Activated CD8-positive, alpha-beta T cell treated with anti-CD3 and anti-CD28 coated beads, Interleukin-2, amount 10 ng/mL, durations not matched to agents 7 days and 5 days (primary cell): ENCODE measurements around the gene CMTM6. TPM values are rescaled to one million over a fixed set of nuclear protein-coding genes. Genes with fewer than 3 reads are reported as not detected.
"Not testable (repeated sequence)": the region's sequence is repeated elsewhere in the genome, so short reads cannot be mapped to it uniquely, and the experiment has no call there.

Source experiments
- ATAC-seq: fragments of 150-1000 bp; cut with Tn5 transposase; one replicate; pipeline ENCODE4 v1.10.0; 2021; ENCODE audit warnings: moderate library complexity
- CTCF ChIA-PET: fragments of 350-600 bp; sonication (Branson Sonifier 250); formaldehyde crosslinking; loops from one replicate; lab custom pipeline; 2021; ENCODE audit warnings: antibody characterized with exemption; lab: Charles Lee
- POLR2A ChIA-PET: fragments of 350-600 bp; sonication (Branson Sonifier 250); formaldehyde crosslinking; loops from one replicate; lab custom pipeline; 2021; ENCODE audit warnings: antibody characterized with exemption; lab: Charles Lee
- DNase-seq: peaks from one replicate; pipeline ENCODE4 v3.0.0-alpha.2; 2020
- H3K27ac Mint-ChIP-seq: one replicate; pipeline ENCODE4 v1.8.0; 2021; ENCODE audit warnings: mild to moderate bottlenecking, mixed read lengths
- H3K27me3 Mint-ChIP-seq: one replicate; pipeline ENCODE4 v1.8.0; 2021; ENCODE audit warnings: low read depth, mixed read lengths
- H3K36me3 Mint-ChIP-seq: one replicate; pipeline ENCODE4 v1.8.0; 2021; ENCODE audit warnings: low read depth, mixed read lengths
- H3K4me1 Mint-ChIP-seq: one replicate; pipeline ENCODE4 v1.8.0; 2021; ENCODE audit warnings: low read depth, mixed read lengths
- H3K4me3 Mint-ChIP-seq: one replicate; pipeline ENCODE4 v1.8.0; 2021; ENCODE audit warnings: mild to moderate bottlenecking, mixed read lengths
- H3K9me3 Mint-ChIP-seq: one replicate; pipeline ENCODE4 v1.8.0; 2022; ENCODE audit warnings: mixed read lengths; ENCODE audit not compliant: insufficient read depth
- total RNA-seq, 2 experiments: library from RNA; stranded (reverse); gene quantifications; one replicate each; pipeline ENCODE4 v1.2.3, GENCODE V29; 2021

CMTM6 gene
- total RNA-seq, 2 experiments from 2014 or later = 49.1 to 51.5 TPM

DNA sequence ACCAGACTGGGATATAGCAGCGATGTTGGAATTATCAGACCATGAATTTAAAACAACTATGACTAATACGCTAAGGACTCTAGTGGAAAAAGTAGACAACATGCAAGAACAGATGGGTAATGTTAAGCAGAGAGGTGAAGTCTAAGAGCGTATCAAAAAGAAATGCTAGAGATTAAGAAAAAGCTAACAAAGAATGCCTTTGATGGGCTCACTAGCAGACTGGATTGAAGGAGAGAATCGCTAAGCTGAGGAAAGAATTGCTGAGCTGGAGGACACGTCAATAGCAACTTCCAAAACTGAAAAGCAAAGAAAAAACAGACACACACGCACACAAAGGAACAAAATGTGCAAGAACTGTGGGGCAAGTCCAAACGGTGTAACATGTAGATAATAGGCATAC, 20.0 kb upstream of the CMTM6 start:
- H3K9me3 Mint-ChIP-seq = no peaks in the 10 kb centered on the region
- H3K4me1 Mint-ChIP-seq = no peaks in the 10 kb centered on the region
- DNase-seq (no peak), ATAC-seq (no peak)
- CTCF ChIA-PET = interaction anchor here (1.3 kb wide), 1 partner anchor 13 kb away, joined by 3 read pairs; no protein-coding TSS in a partner anchor
- no peaks in the 10 kb centered on the region for H3K27me3 Mint-ChIP-seq
- POLR2A ChIA-PET = no interaction called here
- no peak overlapping the region for H3K4me3 Mint-ChIP-seq
- peaks cover 32% of the 10 kb centered on the region for H3K36me3 Mint-ChIP-seq
- H3K27ac Mint-ChIP-seq = no peak overlapping the region

DNA sequence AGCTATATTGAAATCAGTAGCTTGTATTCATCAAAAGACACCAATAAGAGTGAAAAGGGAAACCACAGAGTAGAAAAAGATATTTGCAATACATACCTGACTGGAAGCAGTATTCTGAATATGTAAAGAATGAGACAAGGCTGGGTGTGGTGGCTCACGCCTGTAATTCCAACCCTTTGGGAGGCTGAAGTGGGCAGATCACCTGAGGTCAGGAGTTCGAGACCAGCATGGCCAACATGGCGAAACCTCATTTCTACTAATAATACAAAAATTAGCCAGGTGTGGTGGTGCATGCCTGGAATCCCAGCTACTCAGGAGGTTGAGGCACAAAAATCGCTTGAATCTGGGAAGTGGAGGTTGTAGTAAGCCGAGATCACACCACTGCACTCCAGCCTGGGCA, 16.3 kb upstream of the CMTM6 start:
- H3K4me1 Mint-ChIP-seq, H3K4me3 Mint-ChIP-seq, H3K9me3 Mint-ChIP-seq, H3K27me3 Mint-ChIP-seq, CTCF ChIA-PET, DNase-seq, POLR2A ChIA-PET, H3K27ac Mint-ChIP-seq, ATAC-seq: not testable (repeated sequence)
- peaks cover 17% of the 10 kb centered on the region for H3K36me3 Mint-ChIP-seq

DNA sequence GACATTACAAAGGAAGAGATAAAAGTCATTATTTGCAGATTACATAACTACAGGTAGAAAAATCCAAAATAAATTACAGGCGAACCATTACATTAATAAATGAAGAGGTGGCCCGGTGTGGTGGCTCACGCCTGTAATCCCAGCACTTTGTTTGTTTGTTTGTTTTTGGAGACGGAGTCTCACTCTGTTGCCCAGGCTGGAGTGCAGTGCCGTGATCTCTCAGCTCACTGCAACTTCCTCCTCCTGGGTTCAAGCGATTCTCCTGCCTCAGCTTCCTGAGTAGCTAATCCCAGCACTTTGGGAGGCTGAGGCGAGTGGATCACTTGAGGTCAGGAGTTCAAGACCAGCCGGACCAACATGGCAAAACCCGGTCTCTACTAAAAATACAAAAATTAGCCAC, 14.1 kb upstream of the CMTM6 start:
- H3K27me3 Mint-ChIP-seq, CTCF ChIA-PET, H3K27ac Mint-ChIP-seq, H3K36me3 Mint-ChIP-seq, DNase-seq, ATAC-seq, H3K4me3 Mint-ChIP-seq, H3K9me3 Mint-ChIP-seq, H3K4me1 Mint-ChIP-seq, POLR2A ChIA-PET: not testable (repeated sequence)

DNA sequence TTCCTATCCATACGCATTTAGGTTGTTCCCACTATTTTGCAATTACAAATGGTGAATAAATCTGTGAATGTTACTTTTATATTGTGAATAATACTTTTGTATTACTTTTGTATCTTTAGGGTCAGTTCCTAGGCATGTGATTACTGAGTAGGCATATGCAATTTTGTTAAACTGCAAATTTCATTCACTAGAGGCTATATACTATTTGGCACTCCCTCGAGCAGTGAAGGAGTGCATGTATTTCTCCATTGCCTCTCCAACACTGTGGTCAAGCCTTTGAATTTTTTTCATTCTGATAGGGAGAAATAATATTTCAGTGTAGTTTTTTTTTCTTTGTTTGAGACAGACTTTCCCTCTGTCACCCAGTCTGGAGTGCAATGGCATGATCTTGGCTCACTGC, 8.4 kb upstream of the CMTM6 start:
- H3K4me1 Mint-ChIP-seq = no peaks in the 10 kb centered on the region
- H3K9me3 Mint-ChIP-seq = no peaks in the 10 kb centered on the region
- no peak overlapping the region for H3K4me3 Mint-ChIP-seq
- ChIA-PET CTCF (interaction anchor here (0.7 to 2.7 kb wide), 6 partner anchors 9 to 182 kb away, joined by 3 to 12 read pairs (median 7); partner anchors contain the start of gene CMTM6), POLR2A (no interaction called here)
- DNase-seq = no peak
- H3K36me3 Mint-ChIP-seq = no peaks in the 10 kb centered on the region
- no peak for ATAC-seq
- no peak overlapping the region for H3K27ac Mint-ChIP-seq
- H3K27me3 Mint-ChIP-seq = no peaks in the 10 kb centered on the region

DNA sequence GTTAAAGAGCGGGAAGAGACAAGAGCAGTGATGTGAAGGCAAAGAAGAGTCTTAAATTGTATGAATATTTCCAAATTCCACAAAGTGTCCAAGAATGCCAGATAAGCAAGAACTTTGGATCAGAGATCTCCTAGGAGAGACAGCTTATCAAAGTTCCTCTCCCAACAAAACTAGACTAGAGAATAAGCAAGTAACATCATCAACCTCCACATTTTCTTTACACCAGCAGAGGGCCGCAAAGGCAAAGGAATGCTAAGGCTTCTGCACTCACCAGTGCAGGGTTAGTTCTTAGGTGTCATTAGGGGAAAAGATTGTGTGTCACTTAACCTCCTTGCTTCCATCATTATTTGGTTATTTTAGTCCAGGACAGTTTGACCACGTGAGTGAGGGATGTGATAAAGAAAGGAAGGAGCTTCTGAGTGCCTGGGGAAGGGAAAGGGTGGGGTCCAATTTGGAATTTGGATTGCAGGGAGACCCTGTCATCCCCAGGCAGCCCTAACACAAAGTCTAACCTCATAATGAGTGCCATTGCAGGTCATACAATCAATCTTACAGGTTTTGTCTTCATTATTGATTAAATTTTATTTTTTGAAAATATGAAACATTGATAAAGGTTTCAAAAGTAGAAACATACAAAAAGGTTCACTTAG, 7.5 kb upstream of the CMTM6 start:
- Mint-ChIP-seq H3K27me3 (peaks cover under 1% of the 10 kb centered on the region), H3K4me3 (no peak overlapping the region), H3K9me3 (no peaks in the 10 kb centered on the region), H3K4me1 (no peaks in the 10 kb centered on the region), H3K36me3 (no peaks in the 10 kb centered on the region), H3K27ac (no peak overlapping the region)
- CTCF ChIA-PET = interaction anchor here (0.6 to 2.7 kb wide), 17 partner anchors 8 to 224 kb away, joined by 3 to 12 read pairs (median 3); partner anchors contain the start of gene CMTM6
- DNase-seq (peak; percentile 77), ATAC-seq (peak; percentile 92)
- POLR2A ChIA-PET = interaction anchor here (0.6 kb wide), 1 partner anchor 9 kb away, joined by 3 read pairs; no protein-coding TSS in a partner anchor

DNA sequence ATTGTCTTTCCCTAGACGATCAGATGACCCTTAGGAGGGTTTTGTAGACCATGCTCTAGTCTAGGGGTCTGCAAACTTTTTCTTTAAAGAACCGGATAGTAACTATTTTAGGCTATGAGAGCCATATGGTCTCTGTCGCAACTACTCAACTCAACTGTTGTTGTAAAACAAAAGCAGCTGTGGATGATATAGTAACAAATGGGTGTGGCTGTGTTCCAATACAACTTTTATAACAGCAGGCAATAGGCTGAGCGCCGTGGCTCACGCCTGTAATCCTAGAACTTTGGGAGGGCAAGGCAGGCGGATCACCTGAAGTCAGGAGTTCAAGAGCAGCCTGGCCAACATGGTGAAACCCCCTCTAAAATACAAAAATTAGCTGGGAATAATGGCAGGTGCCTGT, 6.1 kb upstream of the CMTM6 start:
- H3K27ac Mint-ChIP-seq = no peak overlapping the region
- H3K9me3 Mint-ChIP-seq = no peaks in the 10 kb centered on the region
- no peak overlapping the region for H3K4me3 Mint-ChIP-seq
- H3K36me3 Mint-ChIP-seq = no peaks in the 10 kb centered on the region
- no peak for ATAC-seq
- ChIA-PET POLR2A (no interaction called here), CTCF (no interaction called here)
- peaks cover 4% of the 10 kb centered on the region for H3K27me3 Mint-ChIP-seq
- no peak for DNase-seq
- no peaks in the 10 kb centered on the region for H3K4me1 Mint-ChIP-seq

DNA sequence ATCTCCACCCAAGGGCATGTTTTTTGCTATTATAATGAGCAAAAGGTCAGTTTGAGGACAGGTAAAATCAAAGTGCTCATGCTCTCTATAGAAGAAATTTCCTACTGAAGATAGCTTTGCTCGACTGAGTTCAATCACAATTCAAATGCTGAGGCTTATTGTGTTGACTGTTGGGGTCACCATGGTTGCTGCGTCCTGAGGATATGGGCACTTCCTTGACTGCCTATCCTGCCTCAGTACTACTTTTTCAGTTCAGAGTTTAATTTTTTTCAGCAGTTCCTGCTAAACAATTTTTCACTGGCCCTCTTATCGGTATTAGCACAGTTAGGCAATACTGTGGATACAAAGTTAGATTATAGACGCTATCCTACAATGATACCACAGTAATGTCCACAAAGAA, 3.8 kb upstream of the CMTM6 start:
- Mint-ChIP-seq H3K27ac (no peak overlapping the region), H3K9me3 (no peaks in the 10 kb centered on the region), H3K36me3 (peaks cover 3% of the 10 kb centered on the region), H3K4me1 (peaks cover 12% of the 10 kb centered on the region), H3K4me3 (no peak overlapping the region), H3K27me3 (peaks cover 4% of the 10 kb centered on the region)
- POLR2A ChIA-PET = interaction anchor here (0.6 kb wide), 1 partner anchor 139 kb away, joined by 3 read pairs; no protein-coding TSS in a partner anchor
- CTCF ChIA-PET = interaction anchor here (1.2 to 1.4 kb wide), 2 partner anchors 8 to 159 kb away, joined by 3 read pairs; no protein-coding TSS in a partner anchor
- ATAC-seq (no peak), DNase-seq (no peak)

DNA sequence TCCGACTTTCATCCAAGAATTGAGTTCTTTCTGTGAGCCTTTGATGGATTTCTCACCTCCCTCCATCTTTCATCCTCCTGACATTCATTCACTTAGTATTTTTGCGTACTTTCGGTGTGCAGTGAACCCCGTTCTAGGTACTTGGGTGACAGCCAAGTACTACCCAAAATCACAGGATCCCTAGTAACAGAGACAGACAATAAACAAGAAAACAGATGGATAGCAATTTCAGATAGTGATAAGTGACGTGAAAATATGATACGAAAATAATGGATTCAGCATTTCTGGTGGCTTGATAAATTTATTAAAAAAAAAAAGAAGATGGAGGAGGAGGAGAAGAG, 264 bp upstream of the CMTM6 start:
- no peak for DNase-seq
- ChIA-PET POLR2A (interaction anchor here (0.6 to 1.0 kb wide), 2 partner anchors 66 to 108 kb away, joined by 3 read pairs; no protein-coding TSS in a partner anchor), CTCF (interaction anchor here (1.1 to 2.2 kb wide), 2 partner anchors 8 to 64 kb away, joined by 4 to 7 read pairs; no protein-coding TSS in a partner anchor)
- peak overlapping the region; percentile 96 for H3K27ac Mint-ChIP-seq
- peaks cover 34% of the 10 kb centered on the region for H3K4me1 Mint-ChIP-seq
- H3K36me3 Mint-ChIP-seq = peaks cover 14% of the 10 kb centered on the region
- peaks cover 4% of the 10 kb centered on the region for H3K27me3 Mint-ChIP-seq
- H3K4me3 Mint-ChIP-seq = peak overlapping the region; percentile 99
- peak; percentile 11 for ATAC-seq
- H3K9me3 Mint-ChIP-seq = no peaks in the 10 kb centered on the region

DNA sequence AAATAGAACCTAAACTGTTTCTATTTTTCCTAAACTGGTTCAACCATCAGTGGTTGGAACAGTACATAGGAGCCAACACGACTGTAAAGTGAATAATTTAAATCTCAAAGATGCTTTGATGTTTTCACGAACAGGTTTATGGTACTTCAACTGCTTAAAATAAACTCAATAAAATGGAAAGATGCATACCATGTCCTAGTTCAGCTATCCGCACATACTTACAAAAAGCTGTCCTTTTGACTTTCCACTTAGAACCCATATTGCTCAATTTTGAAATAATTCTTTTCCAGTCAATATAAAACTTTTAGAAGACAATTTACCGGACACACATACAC, 902 bp downstream of the CMTM6 start:
- ChIA-PET CTCF (interaction anchor here (0.9 to 2.8 kb wide), 7 partner anchors 9 to 324 kb away, joined by 3 to 13 read pairs (median 4); no protein-coding TSS in a partner anchor), POLR2A (interaction anchor here (0.6 to 1.5 kb wide), 5 partner anchors 33 to 183 kb away, joined by 3 to 6 read pairs (median 4); partner anchors contain the start of gene CNOT10)
- H3K4me3 Mint-ChIP-seq = peak overlapping the region; percentile 99
- no peaks in the 10 kb centered on the region for H3K9me3 Mint-ChIP-seq
- H3K36me3 Mint-ChIP-seq = peaks cover 15% of the 10 kb centered on the region
- ATAC-seq (no peak), DNase-seq (no peak)
- H3K27me3 Mint-ChIP-seq = peaks cover 4% of the 10 kb centered on the region
- H3K27ac Mint-ChIP-seq = peak overlapping the region; percentile 96
- H3K4me1 Mint-ChIP-seq = peaks cover 35% of the 10 kb centered on the region

DNA sequence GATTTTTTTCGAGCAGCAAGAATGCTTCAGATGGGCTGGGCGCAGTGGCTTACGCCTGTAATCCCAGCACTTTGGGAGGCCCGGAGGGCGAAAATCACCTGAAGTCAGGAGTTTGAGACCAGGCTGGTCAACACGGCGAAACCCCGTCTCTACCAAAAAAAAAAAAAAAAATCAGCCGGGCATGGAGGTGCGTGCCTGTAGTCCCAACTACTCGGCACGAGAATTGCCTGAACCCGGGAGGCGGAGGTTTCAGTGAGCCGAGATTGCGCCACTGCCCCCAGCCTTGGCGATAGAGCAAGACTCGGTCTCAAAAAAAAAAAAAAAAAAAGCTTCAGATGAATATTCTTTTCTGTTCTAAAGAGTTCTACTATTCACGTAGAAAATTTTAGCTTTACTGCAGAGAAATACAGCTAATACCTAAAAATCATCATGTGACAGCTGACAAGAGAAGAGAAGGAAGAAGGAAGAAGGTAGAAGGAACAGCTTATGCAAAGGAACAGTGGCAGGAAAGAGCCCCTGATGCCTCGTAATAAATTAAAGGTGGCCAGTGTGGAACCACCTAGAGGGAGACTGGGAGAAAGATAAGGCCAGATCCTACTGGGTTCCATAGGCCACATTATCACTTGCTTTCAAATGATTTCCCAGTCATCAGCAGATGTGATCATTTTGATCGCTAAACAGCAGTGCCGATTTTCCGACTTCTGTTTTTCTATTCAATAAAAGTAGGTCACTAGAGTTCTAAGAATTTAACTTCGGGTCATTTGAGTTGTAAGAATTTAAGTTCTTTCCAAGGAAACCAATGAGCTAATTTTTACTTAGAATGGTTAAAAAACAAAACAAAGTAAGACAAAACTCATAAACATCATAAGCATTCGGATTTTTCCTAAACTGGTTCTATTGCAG, 1.5 kb downstream of the CMTM6 start:
- H3K4me3 Mint-ChIP-seq = peak overlapping the region; percentile 99
- H3K9me3 Mint-ChIP-seq = no peaks in the 10 kb centered on the region
- peak overlapping the region; percentile 27 for H3K27ac Mint-ChIP-seq
- peaks cover 38% of the 10 kb centered on the region for H3K4me1 Mint-ChIP-seq
- no peak for ATAC-seq
- ChIA-PET POLR2A (interaction anchor here (0.5 to 1.5 kb wide), 6 partner anchors 9 to 184 kb away, joined by 3 to 6 read pairs (median 4); partner anchors contain the start of gene CNOT10), CTCF (interaction anchor here (0.9 to 2.8 kb wide), 6 partner anchors 9 to 324 kb away, joined by 3 to 13 read pairs (median 5); no protein-coding TSS in a partner anchor)
- H3K36me3 Mint-ChIP-seq = peaks cover 18% of the 10 kb centered on the region
- no peak for DNase-seq
- peaks cover 4% of the 10 kb centered on the region for H3K27me3 Mint-ChIP-seq

DNA sequence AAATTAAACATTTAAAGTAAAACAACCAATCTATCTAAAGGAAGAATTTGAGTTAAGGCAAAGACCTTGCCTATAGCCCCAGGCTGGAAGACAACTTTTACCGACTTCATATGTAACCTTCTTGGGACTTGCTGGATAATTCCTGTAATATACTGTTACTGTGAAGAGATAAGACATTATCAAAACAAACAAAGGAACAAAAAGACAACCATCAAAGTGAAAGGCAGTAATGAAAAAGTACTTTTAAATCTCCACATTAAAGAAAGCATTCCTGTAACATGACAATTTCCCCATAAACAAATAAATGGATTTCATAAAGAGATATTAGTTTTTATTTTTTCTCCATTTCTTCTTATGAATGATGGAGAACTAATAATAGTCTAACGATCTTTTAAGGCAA, 2.4 kb downstream of the CMTM6 start:
- H3K4me1 Mint-ChIP-seq = peaks cover 38% of the 10 kb centered on the region
- CTCF ChIA-PET = interaction anchor here (1.0 to 2.8 kb wide), 2 partner anchors 11 to 124 kb away, joined by 3 to 13 read pairs; no protein-coding TSS in a partner anchor
- DNase-seq = no peak
- H3K36me3 Mint-ChIP-seq = peaks cover 21% of the 10 kb centered on the region
- peak overlapping the region; percentile 23 for H3K4me3 Mint-ChIP-seq
- no peaks in the 10 kb centered on the region for H3K9me3 Mint-ChIP-seq
- ATAC-seq = no peak
- POLR2A ChIA-PET = no interaction called here
- H3K27ac Mint-ChIP-seq = no peak overlapping the region
- peaks cover 3% of the 10 kb centered on the region for H3K27me3 Mint-ChIP-seq
